NCI-H82 treated with DMSO at 0.1 percent for 48 hours (cell line): ENCODE results near the gene AGO1.
"Not testable (repeated sequence)": the region's sequence is repeated elsewhere in the genome, so short reads cannot be mapped to it uniquely, and the experiment has no call there.

ENCODE experiments used
- DNase-seq: peaks from one replicate; lab custom pipeline; 2025; ENCODE audit not compliant: unreplicated experiment; lab: John Stamatoyannopoulos, UW

AGO1 gene

DNA sequence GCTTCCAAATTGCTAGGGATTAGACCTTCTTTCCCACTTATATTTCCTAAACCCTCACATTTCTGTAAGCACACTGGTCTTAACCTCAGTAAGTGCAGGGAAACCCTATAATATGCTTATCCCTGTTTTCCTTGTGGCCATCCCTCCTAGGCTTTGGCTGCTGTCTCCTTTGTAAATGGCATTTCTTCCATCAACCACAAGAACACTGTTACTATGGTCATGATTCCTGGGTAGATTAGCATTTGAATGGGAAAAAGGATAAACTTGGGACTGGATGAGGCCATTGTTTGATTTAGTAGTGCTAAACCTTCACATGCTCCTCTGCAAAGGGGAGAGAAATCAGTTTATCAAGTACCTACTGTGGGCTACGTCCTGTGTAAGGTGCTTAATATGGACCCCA, 31.7 kb downstream of the AGO1 start:
- DNase-seq, result no peak

DNA sequence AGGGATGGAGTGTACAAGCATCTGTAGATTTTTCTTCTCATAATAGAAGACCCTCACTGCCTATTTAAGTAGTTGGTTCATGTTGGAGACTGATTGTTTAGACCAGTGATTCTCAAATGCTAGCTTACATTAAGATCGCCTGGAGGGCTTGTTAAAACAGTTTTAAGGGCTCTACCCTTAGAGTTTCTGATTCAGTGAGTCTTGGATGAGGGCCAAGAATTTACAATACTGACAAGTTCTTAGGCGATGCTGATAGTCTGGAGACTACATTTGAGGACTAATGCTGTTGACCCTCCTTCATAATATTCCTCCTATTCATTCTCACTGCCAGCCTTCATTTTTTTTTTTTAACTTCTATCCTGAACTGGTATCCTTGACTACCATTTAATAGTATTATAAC, 32.7 kb downstream of the AGO1 start:
- DNase-seq, result no peak

DNA sequence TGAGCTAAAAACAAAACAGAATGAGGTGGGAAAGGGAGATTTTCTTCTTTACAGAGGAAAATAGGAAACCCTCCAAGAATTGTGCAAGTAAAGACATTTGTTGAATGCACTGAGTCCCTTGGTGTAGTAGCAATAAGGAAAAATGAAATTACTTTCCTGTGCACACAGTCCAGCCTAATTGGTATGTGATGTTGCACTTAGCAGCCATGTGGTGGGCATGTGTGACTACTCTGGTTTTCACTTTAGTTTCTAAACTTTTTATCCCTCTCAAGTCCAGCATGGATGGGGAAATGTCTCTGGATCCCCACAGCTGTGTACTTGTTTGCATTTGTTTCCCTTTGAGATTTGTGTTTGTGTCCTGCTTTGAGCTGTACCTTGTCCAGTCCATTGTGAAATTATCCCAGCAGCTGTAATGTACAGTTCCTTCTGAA, 40.8 kb downstream of the AGO1 start:
- no peak for DNase-seq

DNA sequence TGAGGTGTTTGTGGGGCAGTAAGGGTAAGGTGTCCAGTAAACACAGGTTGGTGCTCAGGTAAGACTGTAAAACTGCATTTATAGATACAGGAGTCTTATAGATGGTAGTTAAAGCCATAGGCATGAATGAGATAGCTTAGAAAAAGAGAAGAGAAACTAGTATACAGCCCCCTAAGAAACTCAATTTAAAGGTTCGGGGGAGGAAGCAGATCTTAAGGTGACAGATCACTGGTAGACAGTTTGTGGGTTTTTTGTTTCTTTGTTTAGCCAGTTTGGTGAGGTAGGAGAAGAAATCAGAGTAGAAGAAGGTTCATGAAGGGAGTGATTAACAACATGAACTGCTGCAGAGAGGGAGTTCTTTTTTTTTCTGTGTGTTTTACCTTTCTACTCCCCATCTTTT, 41.8 kb downstream of the AGO1 start:
- no peak for DNase-seq

DNA sequence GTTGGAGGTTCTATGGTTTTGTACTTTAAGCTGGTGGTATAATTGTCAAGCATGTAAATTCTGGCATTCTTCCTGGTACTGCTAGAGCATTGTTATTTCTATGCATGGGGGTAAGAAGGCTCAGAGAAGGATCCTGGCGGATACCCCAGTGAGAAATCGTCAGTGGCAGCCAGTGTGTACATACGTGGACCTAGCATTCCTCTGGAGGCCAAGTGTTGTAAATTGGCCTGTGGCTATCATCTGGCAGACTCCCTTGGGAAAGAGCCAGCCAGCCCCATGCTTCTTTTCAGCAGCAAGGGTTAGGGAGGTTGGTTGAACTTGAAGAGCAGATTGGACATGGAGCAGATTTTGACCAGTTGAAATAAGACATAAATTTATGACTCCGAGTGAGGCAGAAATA, 42.7 kb downstream of the AGO1 start:
- no peak for DNase-seq

DNA sequence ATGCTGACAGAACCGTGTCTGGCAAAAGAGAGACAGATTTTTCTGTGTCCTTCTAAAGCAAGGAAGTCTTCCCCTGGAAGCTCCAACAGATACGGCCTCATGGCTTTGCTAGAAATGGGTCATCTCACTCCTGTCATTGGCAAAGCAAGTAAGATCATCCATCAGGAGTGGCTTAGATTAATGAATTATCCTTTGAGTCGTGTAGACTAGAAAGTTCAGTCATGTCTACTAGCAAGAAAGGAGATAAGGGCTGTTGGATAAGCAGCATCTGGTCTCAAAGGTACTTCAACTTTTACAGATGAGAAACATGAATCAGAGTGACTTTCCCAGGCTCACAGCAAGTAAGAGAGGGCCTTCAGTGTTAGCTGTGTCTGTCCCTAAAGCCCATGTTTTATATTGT, 44.5 kb downstream of the AGO1 start:
- no peak for DNase-seq

DNA sequence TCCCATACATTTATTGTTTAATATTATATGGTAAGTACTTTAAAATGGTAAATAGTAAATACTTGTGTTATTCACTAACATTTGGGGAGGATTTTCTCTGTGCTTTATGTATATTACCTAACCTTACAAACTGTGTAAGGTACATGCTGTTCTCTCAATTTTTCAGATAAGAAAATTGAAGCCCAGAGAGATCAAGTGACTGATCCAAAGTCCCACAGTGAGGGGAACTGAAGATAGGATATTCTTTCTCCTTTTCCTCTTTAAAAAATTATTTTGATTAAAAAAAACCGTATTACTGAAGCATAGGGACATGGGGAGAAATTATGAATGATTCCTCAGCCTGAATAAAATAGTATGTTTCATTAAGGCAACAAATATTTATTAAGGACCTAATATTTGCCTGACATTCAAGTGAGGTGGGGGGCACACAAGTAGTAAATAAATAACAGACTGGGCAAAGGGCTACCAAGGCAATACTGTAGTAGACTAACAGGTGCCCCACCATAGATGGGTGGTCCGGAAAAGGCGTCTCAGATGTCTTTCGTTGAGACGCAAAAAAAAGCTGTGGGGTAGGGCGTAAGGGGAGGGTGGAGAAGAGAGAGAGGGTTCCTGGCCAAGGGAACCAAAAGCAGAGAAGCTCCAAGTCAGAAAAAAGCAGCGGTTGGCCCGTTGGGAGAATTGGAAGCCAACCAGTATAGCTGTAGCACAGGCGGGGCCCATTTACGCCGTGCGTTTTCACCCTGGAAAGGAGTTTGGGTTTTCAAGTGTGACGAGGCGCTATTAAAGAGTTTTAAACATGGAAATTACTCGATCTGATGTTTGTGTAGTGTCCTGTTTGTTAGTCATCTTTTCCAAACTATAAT, 47.0 kb downstream of the AGO1 start:
- peak; percentile 31 for DNase-seq

DNA sequence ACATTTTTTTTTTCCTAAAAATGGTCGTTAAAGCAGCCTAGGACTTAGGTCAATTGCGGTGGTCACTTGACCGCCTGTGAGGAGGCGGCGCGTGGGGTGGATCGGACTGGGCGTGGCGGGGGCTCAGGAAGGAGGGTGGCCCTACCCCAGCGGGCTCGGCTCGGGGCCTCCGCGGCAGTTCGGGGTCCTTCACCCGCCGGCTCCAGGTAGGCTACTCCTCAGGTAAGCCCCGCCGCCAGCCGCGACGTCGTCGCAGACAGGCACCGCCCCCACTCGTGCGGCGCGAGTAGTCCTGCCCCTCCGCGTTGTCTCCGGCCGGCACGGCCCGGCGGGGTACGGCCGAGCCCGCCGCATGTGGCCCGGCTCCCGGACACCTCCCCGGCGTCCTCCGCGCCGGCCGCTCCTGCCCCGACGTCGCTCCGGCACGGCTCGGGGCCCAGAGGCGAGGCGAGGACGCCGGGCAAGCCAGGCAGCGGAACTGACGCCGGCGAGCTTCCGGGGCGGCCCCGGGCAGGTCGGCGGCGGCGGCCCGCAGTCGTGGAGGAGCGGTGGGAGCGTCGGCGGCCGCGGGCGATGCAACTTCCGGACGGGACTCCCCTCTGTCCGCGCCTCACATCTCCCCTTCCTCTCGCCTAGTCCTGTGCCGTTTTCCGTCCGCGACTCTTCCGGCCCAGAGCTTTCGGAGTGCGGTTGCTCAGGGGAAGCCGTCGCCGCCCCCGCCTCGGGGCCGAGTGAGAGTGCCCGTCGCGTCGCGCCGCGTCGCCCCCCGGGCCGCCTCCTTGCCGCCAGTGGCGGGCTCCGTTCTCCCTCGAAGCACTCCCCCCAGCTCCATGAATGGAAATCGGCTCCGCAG, 47.8 kb downstream of the AGO1 start, which contains the start of gene AGO3:
AGO3 (plus strand) TSS at position 513 of the 853 bp plus-strand sequence; CDS start at position 835, 322 bp downstream.
- peak; percentile 63 for DNase-seq

DNA sequence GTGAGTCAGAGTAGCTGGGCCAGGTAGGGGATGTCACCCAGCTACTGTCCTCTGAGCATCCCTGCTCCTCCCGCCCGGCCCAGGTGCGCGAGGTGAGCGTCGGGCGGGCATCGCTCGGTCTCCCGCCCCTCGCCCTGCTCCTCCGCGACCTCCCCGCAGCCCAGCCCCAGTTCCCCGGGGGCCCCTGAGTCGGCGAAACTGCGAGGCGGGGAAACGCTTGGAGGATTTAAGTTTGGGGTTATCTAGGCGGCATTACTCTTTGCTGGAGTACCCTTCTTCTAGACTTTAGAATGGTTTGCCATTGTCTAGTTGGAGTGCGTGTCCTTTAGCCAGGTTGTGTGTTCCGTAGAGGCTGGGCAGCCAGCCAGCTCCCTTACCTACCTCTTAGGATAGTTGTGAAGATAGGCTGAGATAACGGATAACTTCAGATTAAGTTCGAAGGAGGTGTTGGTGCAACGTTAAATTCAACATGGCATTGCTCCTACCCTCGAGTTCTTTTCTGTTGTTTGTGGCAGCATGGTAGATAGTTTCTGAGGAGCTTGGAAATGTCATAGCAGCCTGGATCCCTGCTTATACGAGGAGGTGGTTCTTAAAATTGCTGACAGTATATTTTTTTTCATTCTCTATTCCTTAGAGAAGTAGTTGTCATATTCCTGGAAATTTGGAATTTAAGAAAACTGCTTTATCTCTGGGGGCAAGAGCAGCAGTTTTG, 48.6 kb downstream of the AGO1 start:
- peak; percentile 16 for DNase-seq

DNA sequence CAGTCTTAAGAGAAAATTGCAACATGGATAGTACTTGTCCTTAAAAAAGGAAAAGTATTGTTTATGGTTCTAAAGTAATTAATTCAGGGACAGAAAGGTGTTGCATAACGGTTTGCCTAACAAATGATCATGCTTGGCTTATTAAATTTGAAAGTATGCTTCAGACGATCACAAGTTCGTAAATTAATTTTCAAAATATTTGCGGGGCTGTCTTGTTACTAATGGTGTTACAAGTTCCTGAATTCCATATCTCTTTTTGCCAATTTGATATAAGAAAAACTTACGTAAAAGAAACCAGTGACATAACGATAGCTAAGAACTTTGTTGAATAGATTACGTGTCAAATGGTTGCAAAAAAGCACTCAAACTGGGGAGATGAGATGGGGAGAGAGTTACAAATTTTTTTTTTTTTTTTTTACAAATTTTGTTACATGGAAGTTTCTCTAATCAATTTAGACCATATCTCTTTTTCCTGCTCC, 49.2 kb downstream of the AGO1 start:
- no peak for DNase-seq

DNA sequence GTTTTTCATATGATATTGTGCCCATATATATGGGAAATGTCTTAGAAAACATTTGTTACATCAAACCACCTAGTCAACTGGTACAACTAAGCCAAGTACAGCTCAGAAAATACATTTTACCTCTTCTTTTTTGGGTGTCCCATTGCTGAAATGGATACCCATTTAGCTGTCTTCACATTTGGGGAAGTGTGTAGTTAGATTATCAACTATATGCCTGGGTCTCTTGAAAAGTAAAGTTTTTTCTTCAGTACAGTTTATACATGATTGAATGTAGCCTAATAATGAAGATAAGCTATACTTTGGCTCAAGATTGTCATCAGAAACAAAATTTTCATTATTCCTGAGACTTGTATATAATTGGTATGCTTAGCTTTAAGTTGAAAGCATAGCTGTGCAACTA, 49.9 kb downstream of the AGO1 start:
- DNase-seq, result no peak

DNA sequence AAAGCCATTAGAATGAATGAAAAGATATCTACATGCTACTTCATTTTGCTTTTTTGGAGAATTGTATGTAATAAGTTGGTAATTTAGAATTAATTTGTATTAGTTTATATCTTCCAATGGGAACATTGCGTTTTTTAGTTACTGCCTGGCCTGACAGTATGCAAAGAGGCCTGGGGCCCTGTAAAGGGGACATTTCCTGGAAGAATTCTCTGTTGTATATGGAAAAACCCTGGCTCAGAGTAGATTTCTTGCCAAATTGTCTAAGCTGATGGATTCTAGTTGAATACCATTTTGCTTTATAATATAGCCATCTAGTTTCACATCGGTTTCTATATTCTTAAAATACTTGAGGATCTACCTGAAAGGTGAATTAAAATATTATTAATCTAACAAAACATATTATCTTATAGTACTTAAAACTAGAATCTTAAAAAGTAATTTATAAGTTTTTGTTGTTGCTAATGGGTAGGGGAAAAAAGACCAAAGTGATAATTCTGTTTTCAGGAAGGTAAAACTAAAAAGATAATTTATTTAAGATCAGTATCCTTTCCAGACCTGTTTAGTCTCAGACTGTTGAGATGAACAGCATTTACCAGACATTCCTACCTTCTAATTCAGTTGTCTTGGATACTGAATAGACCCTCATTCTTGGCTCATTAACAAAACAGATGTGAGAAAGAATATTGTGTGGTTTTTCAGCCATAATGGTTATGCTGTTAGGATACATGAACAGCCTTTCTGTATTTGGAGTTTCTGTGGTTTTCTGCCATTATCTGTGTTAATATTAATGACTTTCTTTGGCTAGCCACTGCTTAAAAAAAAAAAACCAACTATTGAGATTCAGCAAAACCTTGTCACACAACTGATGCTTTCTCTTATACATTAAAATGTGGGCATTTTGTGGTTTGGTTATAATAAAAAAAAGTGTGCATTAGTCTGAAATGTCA, 52.7 kb downstream of the AGO1 start:
- DNase-seq, result no peak

DNA sequence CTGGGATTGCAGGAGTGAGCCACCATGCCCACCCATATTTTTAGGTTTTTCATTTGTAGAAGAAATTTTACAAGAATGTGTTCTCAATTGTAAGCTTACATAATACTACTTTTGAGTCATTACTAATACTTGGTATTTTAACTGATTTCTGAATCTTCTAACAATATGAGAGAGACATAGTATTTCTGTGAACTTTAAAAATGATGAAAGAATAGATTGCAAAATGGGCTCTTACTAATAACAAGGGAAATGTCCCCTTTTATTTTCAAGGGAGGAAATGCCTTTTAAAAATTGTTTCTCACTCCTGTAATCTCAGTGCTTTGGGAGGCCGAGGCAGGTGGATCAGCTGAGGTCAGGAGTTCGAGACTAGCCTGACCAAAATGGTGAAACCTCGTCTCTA, 53.8 kb downstream of the AGO1 start:
- DNase-seq, result no peak

DNA sequence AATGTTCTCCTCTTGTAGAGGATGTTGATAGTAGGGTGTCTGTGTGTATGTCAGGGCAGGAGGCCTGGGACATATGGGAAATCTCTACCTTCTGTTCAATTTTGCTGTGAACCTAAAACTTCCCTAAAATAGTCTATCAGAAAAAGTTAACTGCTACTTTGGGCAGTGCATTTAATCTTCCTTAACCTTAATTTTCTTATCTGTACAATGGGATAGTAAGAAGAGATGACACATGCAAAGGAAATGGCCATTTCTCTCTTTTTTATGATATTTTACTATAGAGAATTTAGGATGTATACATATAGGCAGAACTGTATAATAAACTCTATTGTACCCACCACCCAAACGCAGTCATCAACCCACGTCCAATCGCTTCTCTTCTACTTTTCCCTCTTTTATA, 56.5 kb downstream of the AGO1 start:
- DNase-seq, result no peak

DNA sequence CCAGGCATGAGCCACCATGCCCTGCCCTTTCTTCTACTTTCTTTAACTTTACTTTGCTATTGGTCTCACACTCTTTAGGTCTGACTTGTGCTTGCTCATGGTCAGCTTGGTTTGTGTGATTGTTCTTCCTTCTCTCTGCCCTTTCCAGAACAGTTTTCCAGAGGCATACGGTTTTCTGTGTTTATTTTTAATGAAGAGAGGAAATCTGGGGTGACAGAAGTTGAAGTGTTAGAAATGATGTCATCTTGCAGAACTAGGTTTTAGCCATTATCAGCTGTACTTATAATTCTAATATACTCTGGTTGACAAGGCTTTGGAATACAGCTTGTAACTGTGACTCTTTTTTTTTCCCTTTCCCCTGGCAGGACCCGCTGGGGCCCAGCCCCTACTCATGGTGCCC, 62.3 kb downstream of the AGO1 start:
- DNase-seq, result no peak

DNA sequence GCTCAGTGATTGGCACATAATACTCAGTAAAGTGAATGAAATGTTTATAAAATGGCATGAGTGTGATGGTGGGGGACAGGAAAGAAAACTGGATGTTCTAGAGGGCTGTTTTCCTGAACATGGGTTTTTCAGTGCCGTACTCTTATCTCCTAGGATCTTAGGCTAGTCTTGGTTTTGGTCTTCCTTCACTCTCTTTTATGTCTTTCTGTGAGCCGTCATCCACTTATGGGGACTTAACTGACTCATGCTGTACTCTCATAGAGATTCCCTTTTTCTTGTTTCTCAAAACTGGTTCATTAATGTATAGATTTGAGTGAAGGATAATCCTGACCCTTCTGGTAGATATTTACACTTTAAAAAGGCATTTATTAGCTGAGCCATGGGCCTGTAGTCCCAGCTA, 64.5 kb downstream of the AGO1 start:
- no peak for DNase-seq

DNA sequence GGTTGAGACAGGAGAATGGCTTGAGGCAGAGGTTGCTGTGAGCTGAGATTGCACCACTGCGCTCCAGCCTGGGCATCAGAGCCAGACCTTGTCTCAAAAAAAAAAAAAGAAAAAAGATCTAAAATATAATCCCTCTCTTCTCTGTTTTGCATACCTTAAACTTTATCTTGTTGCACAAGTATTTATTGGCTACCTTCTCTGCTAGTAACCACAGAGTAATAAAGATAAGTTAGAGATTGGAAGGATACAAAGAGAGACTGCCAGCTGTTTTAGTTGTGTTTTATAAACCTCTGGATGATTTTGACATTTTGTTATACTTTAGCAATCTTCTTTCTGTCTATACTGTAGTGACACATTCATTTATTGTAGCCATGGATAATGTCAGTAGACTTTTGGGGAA, 75.5 kb downstream of the AGO1 start:
- no peak for DNase-seq

DNA sequence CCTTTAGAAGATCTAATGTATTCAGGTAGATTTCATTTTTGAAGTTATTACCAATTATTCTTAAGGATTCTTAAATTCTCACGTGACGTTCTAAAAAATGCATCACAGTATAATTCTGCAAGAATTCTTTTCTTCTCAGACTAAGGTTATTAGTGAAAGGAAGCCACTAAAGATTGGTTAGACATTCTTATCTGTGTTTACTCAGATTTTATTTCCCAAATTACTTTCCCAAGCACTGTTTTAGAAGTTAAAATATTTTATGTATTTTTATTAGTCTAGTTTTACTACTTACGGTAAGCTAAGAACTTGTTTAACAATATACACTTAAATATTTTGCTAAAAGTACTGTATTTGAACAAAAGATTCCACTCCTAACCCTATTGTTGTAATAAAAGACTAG, 76.3 kb downstream of the AGO1 start:
- DNase-seq, result no peak

DNA sequence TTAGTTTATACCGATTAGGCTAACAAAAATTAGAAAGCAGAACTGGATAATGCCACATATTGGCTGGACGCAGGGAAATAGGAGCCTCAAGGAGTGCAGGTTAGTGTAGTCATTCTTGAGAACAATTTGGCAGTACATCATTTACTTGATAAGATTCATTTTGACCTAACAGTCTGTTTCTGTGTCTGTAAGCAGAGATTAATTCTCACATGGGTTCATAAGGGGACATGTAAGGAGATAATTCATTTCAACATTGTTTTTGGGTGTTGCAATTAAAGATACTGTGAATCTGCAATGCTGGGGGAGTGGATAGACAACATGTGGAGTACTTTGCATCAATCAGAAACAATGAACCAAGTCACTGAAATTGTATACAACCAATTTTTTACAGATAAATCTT, 79.9 kb downstream of the AGO1 start:
- DNase-seq, result no peak

DNA sequence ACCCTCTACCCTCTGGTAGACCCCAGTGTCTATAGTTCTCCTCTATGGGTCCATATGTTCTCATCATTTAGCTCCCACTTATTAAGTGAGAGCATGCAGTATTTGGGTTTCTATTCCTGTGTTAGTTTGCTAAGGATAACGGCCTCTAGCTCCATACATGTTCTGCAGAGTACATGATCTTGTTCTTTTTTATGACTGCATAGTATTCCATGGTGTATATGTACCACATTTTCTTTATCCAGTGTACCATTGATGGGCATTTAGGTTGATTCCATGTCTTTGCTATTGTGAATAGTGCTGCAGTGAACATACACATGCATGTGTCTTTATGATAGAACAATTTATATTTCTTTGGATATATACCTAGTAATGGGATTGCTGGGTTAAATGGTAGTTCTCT, 81.3 kb downstream of the AGO1 start:
- DNase-seq, result not testable (repeated sequence)
